GM18873 (cell line): ENCODE measurements around the gene PRAMEF20.
"Not testable (repeated sequence)": the region's sequence is repeated elsewhere in the genome, so short reads cannot be mapped to it uniquely, and the experiment has no call there.

Experiments
- ATAC-seq: cut with Tn5 transposase; IDR thresholded peaks from one replicate; pipeline ENCODE4 v1.9.1; 2021; ENCODE audit warnings: mild to moderate bottlenecking, moderate library complexity, moderate number of reproducible peaks; ENCODE audit not compliant: unreplicated experiment, low FRiP score

Gene PRAMEF20

DNA sequence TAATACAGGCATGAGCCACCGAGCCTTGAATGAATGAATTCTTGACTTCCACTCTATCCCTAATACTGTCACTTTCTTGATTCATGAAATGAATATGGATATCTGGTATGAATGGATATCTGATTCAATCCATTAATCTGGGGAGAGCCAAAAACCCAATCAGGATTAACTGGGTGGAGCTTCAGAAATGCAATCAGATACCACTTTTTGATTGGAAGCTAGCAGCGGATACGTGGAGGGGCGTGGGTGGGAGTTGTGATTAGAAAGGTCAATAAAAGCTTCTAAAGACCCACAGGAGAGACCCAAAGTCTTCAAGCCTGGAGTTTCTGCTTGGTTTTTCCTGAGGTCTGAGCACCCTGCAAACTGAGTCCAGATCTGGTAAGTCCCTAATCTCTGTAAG lies at the start of gene PRAMEF20:
Gene PRAMEF20, plus strand, starts transcription at position 301 of the 400 bp plus-strand sequence. CDS start 5,905 bp downstream, outside the sequence.
- ATAC-seq, result not testable (repeated sequence)

DNA sequence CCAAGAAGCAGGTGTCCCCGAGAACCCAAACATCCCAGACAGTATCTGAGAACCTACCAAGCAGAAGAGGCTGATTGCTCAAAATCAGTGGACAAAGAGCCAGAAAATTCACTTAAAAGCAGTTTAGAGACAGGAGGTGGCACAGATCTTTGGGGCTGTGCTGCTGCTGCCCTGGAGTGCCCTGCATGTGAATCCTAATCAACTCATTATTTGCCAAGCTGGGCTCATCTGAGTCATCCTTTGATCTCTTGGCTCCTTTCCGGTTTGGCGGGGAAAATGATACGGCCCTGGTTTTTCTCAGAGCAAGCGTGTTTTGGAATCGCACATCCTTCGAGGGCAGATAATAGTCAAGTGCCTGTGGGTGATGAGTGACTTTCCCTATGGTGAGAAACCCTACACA lies 47.9 kb upstream of the PRAMEF20 start:
- ATAC-seq, result not testable (repeated sequence)

DNA sequence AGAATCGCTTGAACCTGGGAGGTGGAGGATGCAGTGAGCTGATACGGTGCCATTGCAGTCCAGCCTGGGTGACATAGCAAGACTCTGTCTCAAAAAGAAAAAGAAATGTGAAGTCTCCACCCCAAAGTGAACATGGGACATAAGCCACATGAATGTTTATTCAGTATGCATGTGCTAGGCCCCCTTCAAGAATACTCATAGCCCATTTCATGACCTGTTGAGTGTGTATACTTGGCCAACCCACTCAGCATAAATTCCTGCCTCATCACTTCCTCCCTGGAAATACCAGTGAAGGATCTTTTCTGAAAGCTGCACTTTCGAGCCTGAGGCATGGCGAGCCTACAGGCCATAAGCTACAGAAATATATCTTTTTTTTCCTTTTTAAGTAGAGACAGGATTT lies 45.3 kb upstream of the PRAMEF20 start:
- ATAC-seq, result not testable (repeated sequence)

DNA sequence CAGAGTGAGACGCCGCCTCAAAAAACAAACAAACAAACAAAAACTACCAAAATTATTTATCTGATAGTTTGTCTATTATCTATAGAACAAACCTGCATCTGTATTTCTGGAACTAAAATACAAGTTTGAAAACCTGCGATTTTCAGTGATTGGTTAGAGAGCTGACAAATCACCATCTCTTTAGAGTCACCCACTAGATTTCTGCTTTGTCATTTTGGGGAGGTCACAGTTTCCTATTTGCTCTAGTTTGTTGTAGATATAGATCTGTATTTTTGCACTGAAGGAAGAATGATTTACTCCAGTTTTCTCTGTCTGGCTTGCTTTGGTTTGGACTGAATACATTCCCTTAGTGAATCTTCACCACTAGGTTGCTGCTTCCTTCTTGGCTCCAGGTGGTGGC lies 43.7 kb upstream of the PRAMEF20 start:
- not testable (repeated sequence) for ATAC-seq

DNA sequence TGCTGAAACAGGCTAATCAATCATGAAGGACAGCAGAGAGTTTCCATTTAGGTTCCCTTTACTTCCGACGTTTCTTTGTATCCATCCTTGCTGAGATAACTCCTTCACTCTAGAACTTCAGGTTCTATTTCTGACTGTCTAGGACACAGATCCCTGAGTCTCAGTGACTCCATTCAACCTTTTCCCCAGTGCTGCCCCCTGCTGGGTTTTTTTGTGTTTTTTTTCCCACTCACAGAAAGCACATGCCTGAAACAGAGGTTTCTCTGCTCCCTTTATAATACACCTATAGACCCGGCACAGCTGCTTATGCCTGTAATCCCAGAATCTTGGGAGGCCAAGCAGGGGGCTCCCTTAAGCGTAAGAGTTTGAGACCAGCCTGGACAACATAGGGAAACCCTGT lies 41.7 kb upstream of the PRAMEF20 start:
- ATAC-seq, result not testable (repeated sequence)

DNA sequence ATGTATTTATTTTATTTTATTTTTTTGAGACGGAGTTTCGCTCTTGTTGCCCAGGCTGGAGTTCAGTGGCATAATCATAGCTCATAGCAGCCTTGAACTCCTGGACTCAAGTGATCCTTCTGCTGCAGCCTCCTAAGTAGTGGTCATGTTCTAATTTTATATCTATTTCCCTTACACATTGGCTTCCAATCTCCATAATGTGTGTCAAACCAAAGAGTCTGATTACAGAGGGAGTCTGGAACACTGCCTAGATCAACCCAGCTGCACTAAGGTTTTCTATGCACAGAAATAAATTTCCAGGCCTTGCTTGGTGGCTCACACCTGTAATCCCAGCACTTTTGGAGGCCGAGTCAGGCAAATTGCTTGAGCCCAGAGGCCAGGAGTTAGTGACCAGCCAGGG lies 31.3 kb upstream of the PRAMEF20 start:
- ATAC-seq, result not testable (repeated sequence)

DNA sequence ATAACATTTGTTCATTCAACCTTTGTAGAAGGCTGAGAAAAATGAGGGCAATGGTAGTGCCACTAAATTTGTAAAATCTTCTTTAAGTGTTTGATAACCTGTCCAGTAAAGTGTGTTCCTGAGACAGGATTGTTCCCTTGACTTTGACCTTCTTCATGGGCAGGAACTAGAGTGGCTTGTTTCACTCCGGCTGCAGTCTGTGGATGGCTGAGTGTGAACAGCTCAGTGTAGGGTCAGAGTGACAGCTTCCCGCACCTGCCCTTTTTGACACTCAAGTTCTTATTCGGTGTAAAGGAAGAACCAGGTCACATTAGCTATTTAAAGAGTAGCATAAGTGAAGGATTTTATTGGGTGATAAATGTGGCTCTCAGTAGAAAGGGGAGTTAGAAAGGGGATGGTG lies 29.9 kb upstream of the PRAMEF20 start:
- not testable (repeated sequence) for ATAC-seq

DNA sequence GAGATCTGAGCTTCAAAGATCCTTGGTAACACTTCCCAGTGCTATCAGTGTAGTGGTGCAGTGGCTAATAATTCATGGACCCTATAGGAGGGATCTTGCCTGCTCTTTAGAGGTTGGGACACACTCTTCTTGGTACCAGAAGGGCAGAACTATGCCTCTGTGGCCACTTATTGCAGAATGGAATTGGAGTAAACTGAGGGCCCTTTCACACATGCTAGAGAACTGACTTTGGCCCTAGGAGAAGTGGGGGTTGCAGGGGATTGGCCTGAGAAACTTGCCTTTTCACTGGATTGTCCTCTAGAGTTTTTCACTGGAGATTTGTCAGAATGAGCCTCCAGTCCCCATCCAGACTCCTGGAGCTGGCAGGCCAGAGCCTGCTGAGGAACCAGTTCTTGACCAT lies 20.9 kb upstream of the PRAMEF20 start, which contains the start of gene PRAMEF17:
Gene PRAMEF17, plus strand, starts transcription at position 301 of the 400 bp plus-strand sequence. Its CDS starts 26 bp downstream, at position 327.
- not testable (repeated sequence) for ATAC-seq

DNA sequence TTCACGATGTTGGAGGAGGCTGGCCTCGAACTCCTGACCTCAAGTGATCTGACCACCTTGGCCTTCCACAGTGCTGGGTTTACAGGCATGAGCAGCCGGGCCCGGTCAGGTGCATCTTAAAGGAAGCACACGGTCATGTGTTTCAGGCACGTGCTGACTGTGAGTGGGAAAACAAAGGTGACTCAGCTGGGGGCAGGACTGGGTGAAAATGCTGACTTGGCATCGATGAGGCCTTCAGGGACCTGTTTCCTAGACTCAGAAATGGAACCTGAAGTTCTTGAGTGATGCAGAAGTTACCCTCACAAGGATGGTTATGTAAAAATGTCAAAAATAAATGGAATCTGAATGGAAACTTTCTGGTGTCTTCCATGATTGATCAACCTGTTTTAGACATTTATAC lies 17.2 kb upstream of the PRAMEF20 start:
- ATAC-seq, result not testable (repeated sequence)

DNA sequence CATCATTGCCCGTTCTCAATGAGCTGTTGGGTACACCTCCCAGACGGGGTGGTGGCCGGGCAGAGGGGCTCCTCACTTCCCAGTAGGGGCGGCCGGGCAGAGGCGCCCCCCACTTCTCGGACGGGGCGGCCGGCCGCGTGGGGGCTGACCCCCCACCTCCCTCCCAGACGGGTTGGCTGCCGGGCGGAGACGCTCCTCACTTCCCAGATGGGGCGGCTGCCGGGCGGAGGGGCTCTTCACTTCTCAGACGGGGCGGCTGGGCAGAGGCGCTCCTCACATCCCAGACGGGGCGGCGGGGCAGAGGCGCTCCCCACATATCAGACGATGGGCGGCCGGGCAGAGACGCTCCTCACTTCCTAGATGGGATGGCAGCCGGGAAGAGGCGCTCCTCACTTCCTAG lies 15.5 kb upstream of the PRAMEF20 start:
- not testable (repeated sequence) for ATAC-seq

DNA sequence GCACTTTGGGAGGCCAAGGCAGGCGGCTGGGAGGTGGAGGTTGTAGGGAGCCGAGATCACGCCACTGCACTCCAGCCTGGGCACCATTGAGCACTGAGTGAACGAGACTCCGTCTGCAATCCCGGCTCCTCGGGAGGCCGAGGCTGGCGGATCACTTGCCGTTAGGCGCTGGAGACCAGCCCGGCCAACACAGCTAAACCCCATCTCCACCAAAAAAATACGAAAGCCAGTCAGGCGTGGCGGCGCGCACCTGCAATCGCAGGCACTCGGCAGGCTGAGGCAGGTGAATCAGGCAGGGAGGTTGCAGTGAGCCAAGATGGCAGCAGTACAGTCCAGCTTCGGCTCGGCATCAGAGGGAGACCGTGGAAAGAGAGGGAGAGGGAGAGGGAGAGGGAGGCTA lies 14.9 kb upstream of the PRAMEF20 start:
- not testable (repeated sequence) for ATAC-seq

DNA sequence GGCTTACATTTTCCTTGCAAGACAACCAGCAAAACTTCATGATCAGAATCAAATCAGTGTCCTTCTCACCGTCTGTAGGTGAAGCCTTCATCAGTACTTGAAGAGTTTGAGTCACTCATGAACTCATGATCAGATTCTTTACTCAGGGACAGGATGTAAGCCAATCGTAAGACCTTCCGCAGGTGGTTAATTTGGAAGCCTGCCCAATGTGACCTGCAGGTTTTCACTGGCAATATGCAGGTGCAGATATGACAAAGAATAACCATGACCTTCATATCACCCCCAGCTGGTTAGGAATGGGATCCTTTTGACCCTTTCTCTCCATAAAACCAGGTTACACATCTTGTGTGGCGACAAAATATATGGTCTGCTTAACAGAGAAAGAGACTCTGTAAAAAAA lies 2.4 kb upstream of the PRAMEF20 start:
- ATAC-seq, result no peak

DNA sequence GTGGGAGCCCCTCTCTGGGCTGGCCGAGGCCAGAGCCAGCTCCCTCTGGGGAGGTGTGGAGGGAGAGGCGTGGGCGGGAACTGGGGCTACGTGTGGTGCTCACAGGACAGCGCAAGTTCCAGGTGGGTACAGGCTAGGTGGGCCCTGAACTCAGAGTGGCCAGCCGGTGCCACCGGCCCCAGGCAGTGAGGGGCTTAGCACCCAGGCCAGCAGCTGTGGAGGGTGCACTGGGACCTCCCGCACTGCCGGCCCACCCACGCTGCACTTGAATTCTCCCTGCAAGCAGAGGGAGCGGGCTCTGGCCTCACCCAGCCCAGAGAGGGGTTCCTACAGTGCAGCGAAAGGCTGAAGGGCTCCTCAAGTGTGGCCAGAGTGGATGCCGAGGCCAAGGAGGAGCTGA lies 20.2 kb downstream of the PRAMEF20 start:
- ATAC-seq, result no peak

DNA sequence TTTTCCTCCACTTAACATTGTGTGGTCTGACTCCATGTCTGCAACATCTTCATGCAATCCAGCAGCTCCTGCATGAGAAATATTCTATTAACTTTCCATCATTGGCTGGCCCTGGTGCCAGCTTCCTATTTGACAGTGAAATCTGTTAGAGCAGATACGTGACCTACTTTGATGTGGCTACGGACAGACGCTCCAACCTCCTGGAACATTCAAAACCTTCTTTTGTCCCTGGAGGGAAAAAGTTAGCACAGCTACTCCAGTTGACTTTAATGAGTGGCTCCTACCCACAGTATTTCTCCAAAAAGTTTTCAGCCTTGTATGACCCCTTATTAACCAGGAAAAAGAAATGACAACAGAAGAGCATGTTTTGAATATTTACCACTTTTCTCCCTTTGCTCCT lies 22.0 kb downstream of the PRAMEF20 start:
- ATAC-seq, result no peak

DNA sequence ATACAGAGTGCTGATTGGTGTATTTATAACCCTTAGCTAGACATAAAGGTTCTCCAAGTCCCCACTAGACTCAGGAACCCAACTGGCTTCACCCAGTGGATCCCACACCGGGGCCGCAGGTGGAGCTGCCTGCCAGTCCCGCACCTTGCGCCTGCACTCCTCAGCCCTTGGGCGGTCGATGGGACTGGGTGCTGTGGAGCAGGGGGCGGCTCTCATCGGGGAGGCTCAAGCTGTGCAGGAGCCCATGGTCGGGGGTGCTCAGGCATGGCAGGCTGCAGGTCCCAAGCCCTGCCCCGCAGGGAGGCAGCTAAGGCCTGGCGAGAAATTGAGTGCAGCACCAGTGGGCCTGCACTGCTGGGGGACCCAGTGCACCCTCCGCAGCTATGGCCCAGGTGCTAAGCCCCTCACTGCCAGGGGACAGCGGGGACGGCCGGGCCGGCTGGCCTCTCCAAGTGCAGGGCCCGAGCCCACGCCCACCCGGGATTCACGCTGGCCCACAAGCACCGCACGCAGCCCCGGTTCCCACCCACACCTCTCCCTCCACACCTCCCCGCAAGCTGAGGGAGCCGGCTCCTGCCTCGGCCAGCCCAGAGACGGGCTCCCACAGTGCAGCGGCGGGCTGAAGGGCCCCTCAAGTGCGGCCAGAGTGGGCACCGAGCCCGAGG lies 23.6 kb downstream of the PRAMEF20 start:
- not testable (repeated sequence) for ATAC-seq

DNA sequence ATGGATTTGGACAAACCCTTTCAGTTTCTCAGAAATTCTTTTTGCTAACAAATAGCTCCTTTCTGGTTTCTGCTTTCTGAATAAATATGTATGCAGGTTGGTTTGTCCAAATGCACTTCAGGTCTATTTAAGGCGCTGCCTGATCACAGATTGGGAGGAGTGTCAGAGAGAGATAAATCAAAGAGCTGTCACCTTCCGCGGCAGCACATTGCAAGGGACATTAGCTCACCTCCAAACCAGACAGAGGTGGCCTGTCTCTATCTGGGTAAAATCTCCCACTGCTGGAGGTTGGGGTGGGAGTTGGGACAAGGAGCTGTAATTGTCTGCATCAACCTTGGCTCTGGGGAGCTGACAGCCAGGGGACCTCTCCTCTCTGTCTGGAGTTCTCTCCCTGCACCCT lies 25.2 kb downstream of the PRAMEF20 start:
- ATAC-seq, result no peak

DNA sequence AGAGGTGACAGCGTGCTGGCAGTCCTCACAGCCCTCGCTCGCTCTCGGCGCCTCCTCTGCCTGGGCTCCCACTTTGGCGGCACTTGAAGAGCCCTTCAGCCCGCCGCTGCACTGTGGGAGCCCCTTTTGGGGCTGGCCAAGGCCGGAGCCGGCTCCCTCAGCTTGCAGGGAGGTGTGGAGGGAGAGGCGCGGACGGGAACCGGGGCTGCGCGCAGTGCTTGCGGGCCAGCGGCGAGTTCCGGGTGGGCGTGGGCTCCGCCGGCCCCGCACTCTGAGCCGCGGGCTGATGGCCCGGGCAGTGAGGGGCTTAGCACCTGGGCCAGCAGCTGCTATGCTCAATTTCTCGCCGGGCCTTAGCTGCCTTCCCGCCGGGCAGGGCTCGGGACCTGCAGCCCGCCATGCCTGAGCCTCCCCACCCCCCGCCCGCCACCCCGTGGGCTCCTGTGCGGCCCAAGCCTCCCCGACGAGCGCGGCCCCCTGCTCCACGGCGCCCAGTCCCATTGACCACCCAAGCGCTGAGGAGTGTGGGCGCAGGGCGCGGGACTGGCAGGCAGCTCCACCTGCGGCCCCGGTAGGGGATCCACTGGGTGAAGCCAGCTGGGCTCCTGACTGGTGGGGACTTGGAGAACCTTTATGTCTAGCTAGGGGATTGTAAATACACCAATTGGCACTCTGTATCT lies 29.0 kb downstream of the PRAMEF20 start:
- not testable (repeated sequence) for ATAC-seq

DNA sequence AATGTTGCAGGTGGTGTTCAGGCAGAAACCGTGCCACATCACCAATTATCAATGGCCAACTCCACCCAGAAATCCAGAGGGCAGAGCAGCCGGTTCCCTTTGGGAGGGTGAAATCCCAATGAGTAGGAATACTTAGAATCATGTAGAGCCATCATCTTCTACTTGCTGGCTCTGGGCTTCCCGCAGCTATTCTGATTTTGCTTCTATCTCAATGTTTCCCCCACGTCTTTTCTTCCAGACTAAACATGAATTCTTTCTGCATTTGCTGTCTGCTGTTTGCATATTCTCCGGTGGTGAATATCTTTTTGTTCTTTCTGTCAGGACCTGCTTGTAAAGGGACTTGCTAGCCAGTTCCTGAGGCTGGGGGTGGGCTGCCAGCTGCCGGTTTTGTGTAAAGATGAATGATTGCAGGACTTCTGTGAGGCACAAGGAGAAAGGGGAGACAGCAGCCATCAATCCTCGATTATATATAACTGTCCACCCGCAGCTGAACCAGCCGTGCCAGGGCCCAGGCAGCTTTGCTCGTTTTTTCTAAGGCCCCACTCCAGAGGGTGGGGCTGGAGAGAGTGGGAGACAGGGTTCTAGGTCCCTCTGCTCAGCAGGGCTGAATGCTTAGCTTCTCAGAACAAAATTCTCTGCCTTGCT lies 33.2 kb downstream of the PRAMEF20 start:
- no peak for ATAC-seq

DNA sequence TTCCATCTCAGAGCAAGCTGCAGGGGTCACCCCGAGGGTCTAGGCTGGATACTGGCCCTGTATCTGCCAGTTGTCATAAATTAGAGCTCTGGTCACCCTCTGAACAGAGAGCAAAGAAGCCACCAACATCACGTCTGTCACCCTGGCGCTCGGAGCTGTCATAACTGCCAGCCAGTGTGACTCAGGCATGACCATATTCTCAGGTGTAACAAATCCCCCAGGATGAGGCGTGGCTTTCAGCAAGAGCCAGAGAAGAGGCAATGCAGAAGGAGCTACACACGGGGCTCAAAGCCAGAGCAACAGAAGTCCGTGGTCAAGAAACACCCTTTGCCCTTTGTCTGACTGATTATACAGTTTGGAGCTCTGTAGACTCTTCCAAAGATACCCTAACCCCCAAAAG lies 40.0 kb downstream of the PRAMEF20 start:
- ATAC-seq, result no peak

DNA sequence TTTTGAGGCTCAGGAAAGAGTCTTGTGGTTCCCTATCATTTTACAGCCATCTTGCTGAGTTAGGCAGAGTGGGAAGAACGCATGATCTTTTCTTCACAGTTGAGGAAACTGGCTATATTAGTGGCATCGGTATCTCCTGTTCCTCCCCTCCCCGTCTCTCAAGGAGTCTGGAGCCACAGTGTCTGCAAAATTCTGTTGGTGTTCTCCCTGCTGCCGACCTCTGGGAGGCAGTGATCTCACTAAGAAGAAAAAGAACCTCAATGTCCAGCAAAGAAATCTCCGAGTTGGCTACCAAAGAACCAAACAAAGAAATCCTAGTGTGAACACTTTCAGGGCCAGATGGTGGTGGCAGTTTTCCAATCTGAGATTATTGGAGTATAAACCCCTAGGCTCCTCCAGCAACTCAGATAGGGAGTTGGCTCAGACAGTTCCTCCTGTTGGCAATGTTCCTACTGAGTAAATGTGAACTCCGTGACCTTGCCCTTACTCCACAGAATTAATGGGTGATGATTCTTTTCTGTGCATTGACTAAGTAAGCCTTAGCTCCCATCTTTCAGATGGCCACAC lies 41.2 kb downstream of the PRAMEF20 start:
- ATAC-seq, result no peak

DNA sequence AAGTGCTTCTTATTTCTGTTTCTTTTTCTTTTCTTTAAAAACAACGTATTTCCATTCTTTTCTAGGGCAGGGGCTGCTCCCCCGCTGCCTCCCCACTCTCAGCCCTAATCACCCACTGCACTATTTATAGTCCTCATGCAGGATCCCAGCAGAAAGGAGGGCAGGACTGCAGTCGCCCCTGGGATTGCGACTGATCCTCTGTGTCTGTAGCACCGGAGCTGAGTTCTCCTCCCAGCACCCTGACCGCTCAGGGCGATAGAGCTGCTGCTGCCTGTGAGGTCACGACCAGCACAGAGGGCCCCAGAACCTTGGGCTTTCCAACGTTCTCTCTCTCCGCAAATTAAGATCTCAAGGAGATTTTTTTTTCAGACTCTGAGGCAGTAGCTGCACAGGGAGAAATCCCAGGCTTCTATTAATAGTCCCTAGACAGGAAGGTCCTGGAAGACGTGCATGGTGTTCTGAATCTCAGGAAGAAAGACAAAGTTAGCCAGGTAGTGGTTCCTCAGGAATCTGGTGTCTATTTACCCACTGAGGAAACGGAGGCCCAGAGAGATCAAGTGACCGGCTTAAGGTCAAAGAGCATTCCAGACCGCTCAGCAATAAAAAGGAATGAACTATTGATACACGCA lies 46.8 kb downstream of the PRAMEF20 start:
- ATAC-seq, result no peak
